Measurements from ENCODE around the gene DPEP1. TPM values are rescaled to one million over a fixed set of nuclear protein-coding genes. Genes with fewer than 3 reads are reported as not detected.
"Not testable (repeated sequence)": the region's sequence is repeated elsewhere in the genome, so short reads cannot be mapped to it uniquely, and the experiment has no call there.

The DPEP1 gene
- polyA plus RNA-seq, 4 donors, result 3.8 to 51.1 (median 27.2) TPM

DNA sequence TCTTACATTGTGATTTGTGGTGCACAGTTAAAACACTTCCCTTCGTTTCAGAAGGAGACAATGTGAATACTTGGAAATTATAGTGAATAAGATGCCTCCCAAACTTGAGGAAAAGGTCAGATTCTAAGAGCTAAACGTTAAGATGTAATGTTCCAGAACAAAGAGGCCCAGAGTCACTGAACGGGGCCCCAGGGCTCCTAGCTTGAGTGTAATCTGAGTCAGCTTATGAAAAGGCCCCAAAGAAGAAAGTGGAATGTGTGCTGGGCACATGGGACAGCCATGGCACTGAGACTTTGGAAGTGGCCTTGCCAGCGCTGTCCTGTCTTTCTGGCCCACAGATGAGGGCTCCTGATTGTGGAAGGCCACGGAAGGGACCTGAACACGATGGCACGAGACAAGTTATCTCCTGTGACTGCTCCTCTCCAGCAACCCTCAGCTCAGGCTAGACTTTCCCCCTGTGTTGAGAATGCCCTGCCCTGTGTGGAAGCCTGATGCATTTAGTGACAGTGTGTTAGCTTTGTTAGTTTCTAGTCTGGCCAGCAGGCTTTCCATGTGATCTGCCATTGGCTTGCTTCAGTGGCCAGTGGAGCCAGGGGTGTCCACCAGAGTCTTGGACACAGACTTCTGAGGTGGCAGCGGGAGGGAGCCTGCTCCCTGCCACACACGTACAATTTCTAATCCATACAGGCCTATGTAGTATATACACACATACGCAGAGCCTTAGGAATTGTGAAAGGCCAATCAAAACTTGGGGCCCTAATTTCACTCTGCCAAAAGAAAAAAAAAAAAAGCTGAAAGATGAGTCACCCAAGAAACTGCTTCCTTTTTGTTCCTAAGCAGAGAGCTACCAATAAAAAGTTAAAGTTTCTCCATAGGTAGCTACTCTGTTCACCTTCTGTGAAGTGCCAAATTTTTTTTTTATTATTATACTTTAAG lies 57.3 kb downstream of the DPEP1 start:
- DNase-seq (ENCODE audit: low read depth in 4 of 4, low spot score in 3 of 4), result no peak

DNA sequence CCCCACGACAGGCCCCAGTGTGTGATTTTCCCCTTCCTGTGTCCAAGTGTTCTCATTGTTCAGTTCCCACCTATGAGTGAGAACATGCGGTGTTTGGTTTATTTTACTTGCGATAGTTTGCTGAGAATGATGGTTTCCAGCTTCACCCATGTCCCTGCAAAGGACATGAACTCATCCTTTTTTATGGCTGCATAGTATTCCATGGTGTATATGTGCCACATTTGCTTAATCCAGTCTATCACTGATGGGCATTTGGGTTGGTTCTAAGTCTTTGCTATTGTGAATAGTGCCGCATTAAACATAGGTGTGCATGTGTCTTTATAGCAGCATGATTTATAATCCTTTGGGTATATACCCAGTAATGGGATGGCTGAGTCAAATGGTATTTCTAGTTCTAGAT lies 58.1 kb downstream of the DPEP1 start:
- not testable (repeated sequence) for DNase-seq (ENCODE audit: low read depth in 4 of 4, low spot score in 3 of 4)

DNA sequence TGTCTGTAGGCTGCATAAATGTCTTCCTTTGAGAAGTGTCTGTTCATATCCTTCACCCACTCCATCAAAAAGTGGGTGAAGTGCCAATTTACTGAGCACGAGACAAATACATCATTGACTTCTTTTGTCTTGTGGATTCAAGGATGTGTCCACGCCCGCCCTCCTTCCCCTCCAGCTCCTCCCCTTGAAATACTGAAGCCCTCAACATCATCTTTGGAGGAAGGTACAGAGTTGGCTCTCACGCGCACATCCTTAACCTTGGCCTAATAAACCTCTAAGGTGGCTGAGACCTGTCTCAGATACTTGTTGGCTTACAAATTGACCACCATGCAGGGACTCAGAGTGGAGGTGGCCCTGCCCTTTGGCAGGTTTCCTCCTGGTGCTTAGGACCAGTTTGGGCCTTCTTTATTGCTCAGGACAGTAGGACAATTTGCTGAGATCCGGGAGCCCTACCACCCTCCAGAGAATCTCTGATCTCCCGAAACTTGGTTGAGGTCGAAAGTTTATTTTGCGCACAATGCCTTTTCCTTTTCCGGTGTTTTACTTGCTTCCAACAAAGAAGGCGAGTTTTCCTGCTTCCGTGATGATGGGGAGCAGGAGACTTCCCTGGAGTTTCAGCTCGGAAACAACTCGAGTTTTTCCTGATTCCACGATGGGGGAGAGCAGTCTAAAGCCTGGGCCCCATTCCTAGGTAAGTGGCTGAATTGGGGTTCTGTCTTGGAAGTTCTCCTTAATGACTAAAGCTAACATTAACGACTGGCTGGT lies 58.9 kb downstream of the DPEP1 start:
- DNase-seq (ENCODE audit: low read depth in 4 of 4, low spot score in 3 of 4), result no peak

DNA sequence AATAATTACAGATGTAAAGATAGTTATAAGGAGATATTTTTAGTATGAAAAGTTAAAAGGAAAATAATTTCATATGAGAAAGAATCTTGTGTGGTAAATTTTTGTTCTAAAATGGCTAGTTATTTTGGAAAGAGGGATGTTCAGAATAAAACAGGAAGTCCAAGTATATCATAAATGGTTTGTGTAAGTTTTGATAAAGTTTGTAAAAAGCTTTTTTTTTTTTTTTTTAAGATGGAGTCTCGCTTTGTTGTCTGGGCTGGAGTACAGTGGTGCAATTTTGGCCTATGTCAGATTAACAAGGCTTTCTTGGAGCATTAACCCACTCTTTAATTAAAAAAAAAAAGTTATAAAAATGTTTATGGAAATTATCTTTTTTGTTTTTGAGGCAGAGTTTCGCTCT lies 64.8 kb downstream of the DPEP1 start:
- DNase-seq (ENCODE audit: low read depth in 4 of 4, low spot score in 3 of 4), result no peak

DNA sequence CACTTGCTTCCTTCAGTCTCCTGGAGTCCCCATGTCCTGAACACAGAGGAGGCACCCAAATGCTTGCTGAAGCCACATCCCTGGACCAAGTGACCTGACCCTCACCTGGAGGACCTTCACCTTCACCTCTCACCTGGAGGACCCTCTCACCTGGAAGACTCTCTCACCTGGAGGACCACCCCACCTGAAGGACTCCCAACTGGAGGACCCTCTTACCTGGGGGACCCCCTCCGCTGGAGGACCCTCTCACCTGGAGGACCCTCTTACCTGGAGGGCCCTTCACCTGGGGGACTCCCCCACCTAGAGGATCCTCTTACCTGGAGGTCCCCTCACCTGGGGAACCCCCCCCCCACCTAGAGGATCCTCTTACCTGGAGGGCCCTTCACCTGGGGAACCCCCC lies 72.5 kb downstream of the DPEP1 start:
- no peak for DNase-seq (ENCODE audit: low read depth in 4 of 4, low spot score in 3 of 4)

DNA sequence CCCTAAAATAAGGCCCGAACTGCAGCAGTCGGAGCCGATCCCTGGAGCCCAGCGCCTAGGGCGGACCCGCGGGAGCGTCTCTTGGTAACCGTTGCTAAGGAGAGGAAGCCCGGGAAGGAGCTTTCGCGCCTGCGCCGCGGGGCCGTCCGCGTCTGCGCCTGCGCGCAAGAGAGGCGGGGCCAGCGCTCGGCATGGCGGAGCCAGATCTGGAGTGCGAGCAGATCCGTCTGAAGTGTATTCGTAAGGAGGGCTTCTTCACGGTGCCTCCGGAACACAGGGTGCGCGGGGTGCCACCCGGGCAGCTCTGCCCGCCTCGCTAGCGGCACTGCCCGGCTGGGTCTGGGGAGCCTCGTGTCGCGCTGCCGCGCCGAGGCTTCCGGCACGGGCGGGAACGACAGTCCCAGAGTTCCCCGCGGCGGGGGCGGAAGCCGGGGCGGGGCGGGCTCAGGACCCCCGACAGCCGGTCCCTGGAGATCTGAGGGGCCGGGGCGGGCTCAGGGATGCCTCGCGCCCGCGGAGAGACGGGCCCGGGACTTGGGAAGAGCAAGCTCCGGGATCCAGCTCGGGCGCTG lies 73.2 kb downstream of the DPEP1 start, which contains the start of gene CDK10:
CDK10 (plus strand) TSS at position 170 of the 572 bp plus-strand sequence; CDS start at position 192, 22 bp downstream.
- peak; percentile 77 to 85 (median 78) for DNase-seq (ENCODE audit: low read depth in 4 of 4, low spot score in 3 of 4)

DNA sequence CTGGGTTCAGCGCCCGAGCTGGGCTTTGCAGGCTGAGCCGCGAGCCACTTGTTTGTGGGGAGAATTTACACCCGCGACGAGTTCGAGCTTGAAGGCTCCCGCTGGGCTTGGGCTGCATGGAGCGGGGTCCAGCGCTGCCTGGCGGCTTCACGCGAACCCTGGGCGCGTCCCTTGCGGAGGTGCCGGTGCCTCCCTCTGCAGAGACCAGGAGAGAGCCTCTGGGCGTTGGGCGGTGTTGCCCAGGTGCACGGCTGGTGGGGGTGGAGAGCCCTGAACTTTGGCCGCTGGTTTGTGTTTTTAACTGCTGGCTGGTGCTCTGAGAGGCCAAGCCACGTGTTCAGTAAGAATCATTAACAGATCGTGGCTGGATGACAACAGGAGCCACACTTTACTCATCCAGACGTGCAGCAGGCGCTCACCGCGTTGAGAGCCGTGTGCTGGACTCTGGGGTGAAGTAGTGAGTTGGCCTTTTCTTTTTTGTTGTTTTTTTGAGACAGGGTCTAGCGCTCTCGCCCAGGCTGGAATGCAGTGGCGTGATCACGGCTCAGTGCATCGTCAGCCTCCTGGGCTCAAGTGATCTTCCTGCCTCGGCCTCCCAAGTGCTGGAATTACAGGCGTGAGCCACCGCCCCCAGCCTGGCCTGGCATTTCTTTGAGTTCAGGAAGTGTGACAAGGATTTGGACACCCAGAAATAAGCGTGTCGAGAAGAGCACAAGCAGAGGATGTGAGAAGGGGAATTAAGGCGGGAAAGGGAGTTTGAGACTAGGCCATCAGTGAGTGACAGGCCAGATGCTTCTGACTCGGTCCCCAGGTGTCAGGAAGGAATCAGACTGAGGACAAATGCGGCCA lies 73.9 kb downstream of the DPEP1 start:
- no peak for DNase-seq (ENCODE audit: low read depth in 4 of 4, low spot score in 3 of 4)

Other genes starting within 250 kb of the DPEP1 start
- gene ANKRD11, start 123.1 kb upstream of the DPEP1 start, polyA plus RNA-seq (ENCODE audit: insufficient read length in 4 of 4), result 100 to 1,000 TPM in 1 of 4 donors, 10 to 100 TPM in 3; 82.9 to 111 (median 91.2) TPM
- 100 to 1,000 TPM in 2 of 4 donors, 10 to 100 TPM in 2; 77.2 to 134 (median 90.2) TPM for gene SPG7, start 105.2 kb upstream of the DPEP1 start, polyA plus RNA-seq (ENCODE audit: insufficient read length in 4 of 4)
- 1,000 to 10,000 TPM; 1,612 to 2,647 (median 1,789) TPM for gene RPL13, start 53.0 kb upstream of the DPEP1 start, polyA plus RNA-seq (ENCODE audit: insufficient read length in 4 of 4)
- gene CPNE7, start 37.9 kb upstream of the DPEP1 start, polyA plus RNA-seq (ENCODE audit: insufficient read length in 4 of 4), result 10 to 100 TPM in 1 of 4 donors, 1 to 10 TPM in 3; 2.9 to 11.5 (median 3.9) TPM
- gene CHMP1A, start 44.1 kb downstream of the DPEP1 start, polyA plus RNA-seq (ENCODE audit: insufficient read length in 4 of 4), result 10 to 100 TPM; 57.1 to 76.8 (median 64.8) TPM
- gene SPATA33, start 44.2 kb downstream of the DPEP1 start, polyA plus RNA-seq (ENCODE audit: insufficient read length in 4 of 4), result 10 to 100 TPM in 3 of 4 donors, 1 to 10 TPM in 1; 7.6 to 16.4 (median 15.2) TPM
- gene CDK10, start 73.0 kb downstream of the DPEP1 start, polyA plus RNA-seq (ENCODE audit: insufficient read length in 4 of 4), result 100 to 1,000 TPM in 2 of 4 donors, 10 to 100 TPM in 2; 71.0 to 160 (median 89.9) TPM
- 1 to 10 TPM; 2.8 to 8.1 (median 5.4) TPM for gene SPATA2L, start 88.1 kb downstream of the DPEP1 start, polyA plus RNA-seq (ENCODE audit: insufficient read length in 4 of 4)
- 10 to 100 TPM; 10.8 to 17.3 (median 12.2) TPM for gene VPS9D1, start 107.3 kb downstream of the DPEP1 start, polyA plus RNA-seq (ENCODE audit: insufficient read length in 4 of 4)
- 10 to 100 TPM; 23.6 to 35.4 (median 30.4) TPM for gene ZNF276, start 107.9 kb downstream of the DPEP1 start, polyA plus RNA-seq (ENCODE audit: insufficient read length in 4 of 4)
- gene FANCA, start 203.0 kb downstream of the DPEP1 start, polyA plus RNA-seq (ENCODE audit: insufficient read length in 4 of 4), result 10 to 100 TPM; 16.6 to 43.1 (median 27.5) TPM
- 10 to 100 TPM in 2 of 4 donors, 1 to 10 TPM in 2; 5.2 to 25.6 (median 9.2) TPM for gene SPIRE2, start 214.8 kb downstream of the DPEP1 start, polyA plus RNA-seq (ENCODE audit: insufficient read length in 4 of 4)